ENCODE results near the gene SLA2. TPM values are rescaled to one million over a fixed set of nuclear protein-coding genes. Genes with fewer than 3 reads are reported as not detected.
"Not testable (repeated sequence)": the region's sequence is repeated elsewhere in the genome, so short reads cannot be mapped to it uniquely, and the experiment has no call there.

Gene SLA2
- under 1 TPM; 0.44 to 0.68 TPM for total RNA-seq
- polyA plus RNA-seq (2013, experiment 1 of 2) = 0.18 TPM
- polyA plus RNA-seq (2013, experiment 2 of 2) = 0.12 TPM
- long read RNA-seq, experiment 1, partial matches to known transcripts = 2 of 2 reads
- long read RNA-seq, experiment 1, other reads (novel, unspliced or antisense) = 0 of 2 reads
- long read RNA-seq, experiment 2, partial matches to known transcripts = 0 of 1 reads
- long read RNA-seq, experiment 2, other reads (novel, unspliced or antisense) = 1 of 1 reads
- long read RNA-seq, experiment 3, partial matches to known transcripts = 2 of 4 reads
- long read RNA-seq, experiment 3, other reads (novel, unspliced or antisense) = 2 of 4 reads
- long read RNA-seq, experiment 4 = 0 reads

DNA sequence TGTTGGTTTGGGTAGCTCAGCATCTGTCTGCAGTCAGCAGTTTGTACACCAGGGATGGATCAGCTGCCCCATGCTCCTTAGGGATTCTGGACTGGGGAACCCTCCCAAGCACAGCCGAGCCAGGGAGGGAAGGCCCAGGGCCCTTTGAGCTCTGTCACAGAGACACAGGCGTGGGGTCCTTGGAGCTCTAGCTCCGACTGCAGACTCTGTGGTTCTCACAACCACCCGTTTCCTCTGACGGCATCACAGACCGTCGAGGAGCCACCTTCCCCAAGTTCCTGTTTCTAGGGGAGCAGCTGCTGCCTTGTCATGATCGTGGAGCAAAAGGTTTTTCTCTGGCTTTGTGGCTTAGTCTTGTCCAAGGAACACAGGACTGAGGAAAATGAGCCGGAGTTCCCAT, at the start of gene SLA2:
TSS of gene SLA2 (minus strand) at position 199 of the 400 bp plus-strand sequence. CDS start 4,861 bp downstream, outside the sequence.
- no peaks in the 10 kb centered on the region for H3K9me3 ChIP-seq (ENCODE audit: control insufficient read depth, low read length)
- peak within 1 kb of the TSS; percentile 65 for H3K27ac Mint-ChIP-seq
- H3K4me3 Mint-ChIP-seq = no peak within 1 kb of the TSS
- H3K27me3 ChIP-seq (ENCODE audit: control insufficient read depth, insufficient read depth, low read length, poor library complexity, severe bottlenecking) = no peaks in the 10 kb centered on the region
- no peak within 1 kb of the TSS for H3K4me3 ChIP-seq (ENCODE audit: low read length)
- H3K27ac ChIP-seq (ENCODE audit: low read depth, low read length) = no peak within 1 kb of the TSS
- H3K36me3 Mint-ChIP-seq (ENCODE audit: low read depth) = no peaks in the 10 kb centered on the region
- H3K4me1 ChIP-seq (ENCODE audit: control insufficient read depth, insufficient read depth, low read length) = peaks cover 13% of the 10 kb centered on the region
- H3K36me3 ChIP-seq (ENCODE audit: control insufficient read depth, insufficient read depth, low read length) = no peaks in the 10 kb centered on the region
- no peaks in the 10 kb centered on the region for H3K9me3 Mint-ChIP-seq
- no peaks in the 10 kb centered on the region for H3K27me3 Mint-ChIP-seq (ENCODE audit: insufficient read depth)
- DNase-seq = no peak
- TF ChIP-seq, protein P1, sequence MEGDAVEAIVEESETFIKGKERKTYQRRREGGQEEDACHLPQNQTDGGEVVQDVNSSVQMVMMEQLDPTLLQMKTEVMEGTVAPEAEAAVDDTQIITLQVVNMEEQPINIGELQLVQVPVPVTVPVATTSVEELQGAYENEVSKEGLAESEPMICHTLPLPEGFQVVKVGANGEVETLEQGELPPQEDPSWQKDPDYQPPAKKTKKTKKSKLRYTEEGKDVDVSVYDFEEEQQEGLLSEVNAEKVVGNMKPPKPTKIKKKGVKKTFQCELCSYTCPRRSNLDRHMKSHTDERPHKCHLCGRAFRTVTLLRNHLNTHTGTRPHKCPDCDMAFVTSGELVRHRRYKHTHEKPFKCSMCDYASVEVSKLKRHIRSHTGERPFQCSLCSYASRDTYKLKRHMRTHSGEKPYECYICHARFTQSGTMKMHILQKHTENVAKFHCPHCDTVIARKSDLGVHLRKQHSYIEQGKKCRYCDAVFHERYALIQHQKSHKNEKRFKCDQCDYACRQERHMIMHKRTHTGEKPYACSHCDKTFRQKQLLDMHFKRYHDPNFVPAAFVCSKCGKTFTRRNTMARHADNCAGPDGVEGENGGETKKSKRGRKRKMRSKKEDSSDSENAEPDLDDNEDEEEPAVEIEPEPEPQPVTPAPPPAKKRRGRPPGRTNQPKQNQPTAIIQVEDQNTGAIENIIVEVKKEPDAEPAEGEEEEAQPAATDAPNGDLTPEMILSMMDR (conservative IDR thresholded peaks at IDR 0.05) = no peak
- H3K9ac ChIP-seq (ENCODE audit: extremely low read depth, low read length, poor library complexity, severe bottlenecking) = no peak within 1 kb of the TSS
- 81 to 90% methylated on average over 9 of the region's 9 CpGs for WGBS, 2 experiments (ENCODE audit: insufficient coverage in 1 of 2, insufficient read length in 1 of 2)
- H3K4me1 Mint-ChIP-seq = peaks cover 46% of the 10 kb centered on the region

- H3K27me3 ChIP-seq (ENCODE audit: control insufficient read depth, insufficient read depth, low read length, poor library complexity, severe bottlenecking); H3K27ac ChIP-seq (ENCODE audit: low read depth, low read length); H3K4me1 ChIP-seq (ENCODE audit: control insufficient read depth, insufficient read depth, low read length); H3K9me3 ChIP-seq (ENCODE audit: control insufficient read depth, low read length); H3K4me3 Mint-ChIP-seq; H3K4me3 ChIP-seq (ENCODE audit: low read length); H3K27ac Mint-ChIP-seq; H3K4me1 Mint-ChIP-seq; H3K36me3 ChIP-seq (ENCODE audit: control insufficient read depth, insufficient read depth, low read length); DNase-seq; H3K27me3 Mint-ChIP-seq (ENCODE audit: insufficient read depth); H3K9ac ChIP-seq (ENCODE audit: extremely low read depth, low read length, poor library complexity, severe bottlenecking): not testable (repeated sequence)
- peaks cover 28% of the 10 kb centered on the region for H3K9me3 Mint-ChIP-seq
- 90 to 96% methylated on average over 7 to 8 of the region's 8 CpGs for WGBS, 2 experiments (ENCODE audit: insufficient coverage in 1 of 2, insufficient read length in 1 of 2)
- peaks cover 33% of the 10 kb centered on the region for H3K36me3 Mint-ChIP-seq (ENCODE audit: low read depth)
Measured at GRCh38 chr20:36695467-36695866, 49.5 kb upstream of the SLA2 start.

GRCh38 chr20:36688630-36689029, 42.6 kb upstream of the SLA2 start:
- TF ChIP-seq, protein P1 (conservative IDR thresholded peaks at IDR 0.05) = no peak
- no peak overlapping the region for H3K27ac ChIP-seq (ENCODE audit: low read depth, low read length)
- Mint-ChIP-seq H3K27ac (no peak overlapping the region), H3K9me3 (no peaks in the 10 kb centered on the region), H3K4me3 (no peak overlapping the region), H3K36me3 (ENCODE audit: low read depth) (peaks cover 14% of the 10 kb centered on the region), H3K4me1 (no peaks in the 10 kb centered on the region), H3K27me3 (ENCODE audit: insufficient read depth) (no peaks in the 10 kb centered on the region)
- no peak overlapping the region for H3K9ac ChIP-seq (ENCODE audit: extremely low read depth, low read length, poor library complexity, severe bottlenecking)
- H3K9me3 ChIP-seq (ENCODE audit: control insufficient read depth, low read length) = no peaks in the 10 kb centered on the region
- no peak overlapping the region for H3K4me3 ChIP-seq (ENCODE audit: low read length)
- 86 to 95% methylated on average over 6 to 7 of the region's 7 CpGs for WGBS, 2 experiments (ENCODE audit: insufficient coverage in 1 of 2, insufficient read length in 1 of 2)
- no peaks in the 10 kb centered on the region for H3K4me1 ChIP-seq (ENCODE audit: control insufficient read depth, insufficient read depth, low read length)
- H3K36me3 ChIP-seq (ENCODE audit: control insufficient read depth, insufficient read depth, low read length) = peaks cover 5% of the 10 kb centered on the region
- no peaks in the 10 kb centered on the region for H3K27me3 ChIP-seq (ENCODE audit: control insufficient read depth, insufficient read depth, low read length, poor library complexity, severe bottlenecking)
- DNase-seq = no peak

All from endodermal cell (in vitro differentiated cells).